ENCODE results near the gene HECTD4. TPM values are rescaled to one million over a fixed set of nuclear protein-coding genes. Genes with fewer than 3 reads are reported as not detected.
"Not testable (repeated sequence)": the region's sequence is repeated elsewhere in the genome, so short reads cannot be mapped to it uniquely, and the experiment has no call there.

The HECTD4 gene
- total RNA-seq, 1 donor from 2014 or later: 20.0 TPM

DNA sequence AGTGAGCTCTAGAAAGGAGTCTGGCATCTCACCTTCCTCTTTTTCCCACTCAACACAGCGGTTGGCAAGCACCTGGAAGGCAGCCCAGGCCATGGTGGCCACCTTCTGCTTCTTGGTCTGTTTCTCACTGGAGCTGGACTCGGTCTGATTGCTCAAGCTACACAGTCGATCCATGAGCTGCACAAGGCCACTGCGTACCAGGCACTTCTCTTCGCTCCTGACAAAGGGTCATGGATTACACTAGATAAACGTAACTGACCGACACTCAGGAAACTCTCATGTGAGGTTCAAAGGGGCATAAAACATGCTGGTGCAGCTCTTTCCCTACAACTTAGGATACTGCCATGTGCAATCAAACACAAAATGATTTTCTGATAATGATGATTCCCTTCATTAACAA, 143.2 kb downstream of the HECTD4 start:
- ATAC-seq (ENCODE audit: poor library complexity): no peak
- intact Hi-C loops (cut with DNase I): no loop called here
- DNase-seq: no peak

GRCh38 chr12:112238441-112238840, 143.8 kb downstream of the HECTD4 start:
- no peak for DNase-seq
- no peak for ATAC-seq (ENCODE audit: poor library complexity)
- intact Hi-C loops (cut with DNase I): no loop called here

DNA sequence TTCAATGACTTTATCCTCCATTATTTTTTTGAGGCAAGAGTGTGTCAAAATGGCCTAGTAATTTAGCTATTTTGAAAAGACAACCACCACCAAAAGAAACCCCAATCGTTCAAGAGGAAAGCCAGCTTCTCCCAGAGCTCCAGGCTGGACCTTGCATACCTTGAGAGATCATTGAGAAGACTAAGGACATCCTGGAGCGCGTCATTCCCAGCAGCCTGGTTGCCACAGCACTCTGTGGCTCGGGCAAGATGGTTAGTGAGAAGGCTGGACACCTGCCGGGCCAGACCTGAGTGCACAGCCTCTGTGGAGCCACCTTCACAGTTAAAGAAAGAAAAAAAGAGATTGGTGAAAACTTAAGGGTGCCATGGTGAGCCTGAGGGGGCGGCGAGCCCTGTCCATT, 145.4 kb downstream of the HECTD4 start:
- intact Hi-C loops (cut with DNase I): no loop called here
- ATAC-seq (ENCODE audit: poor library complexity): no peak
- no peak for DNase-seq

- ATAC-seq (ENCODE audit: poor library complexity) (no peak), DNase-seq (no peak)
- intact Hi-C loops (cut with DNase I): no loop called here
Measured at GRCh38 chr12:112236386-112236785, 145.8 kb downstream of the HECTD4 start.

DNA sequence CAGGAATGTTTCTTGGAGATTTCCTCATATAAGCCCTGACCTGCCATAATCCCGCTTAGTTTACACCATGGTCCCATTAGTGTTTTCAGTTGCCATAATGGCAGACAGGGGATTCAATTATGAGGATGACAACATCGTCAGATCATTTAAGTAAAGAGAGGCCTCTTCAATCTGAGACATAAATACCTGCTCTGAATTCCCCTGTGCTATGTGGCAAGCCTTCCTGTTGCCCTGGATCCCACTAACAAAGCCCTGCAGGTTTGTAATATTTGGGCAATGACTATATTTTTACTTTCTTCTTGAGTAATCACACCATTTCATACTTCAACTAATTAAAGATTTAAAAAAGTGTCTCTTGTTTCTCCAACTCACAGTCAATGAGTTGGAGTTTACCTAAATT, 147.9 kb downstream of the HECTD4 start:
- no peak for ATAC-seq (ENCODE audit: poor library complexity)
- intact Hi-C loops (cut with DNase I): no loop called here
- DNase-seq: no peak

GRCh38 chr12:112233242-112233641, 149.0 kb downstream of the HECTD4 start:
- intact Hi-C loops (cut with DNase I): no loop called here
- DNase-seq (no peak), ATAC-seq (ENCODE audit: poor library complexity) (no peak)

GRCh38 chr12:112230136-112230535, 152.1 kb downstream of the HECTD4 start:
- intact Hi-C loops (cut with DNase I): no loop called here
- no peak for ATAC-seq (ENCODE audit: poor library complexity)
- DNase-seq: no peak

DNA sequence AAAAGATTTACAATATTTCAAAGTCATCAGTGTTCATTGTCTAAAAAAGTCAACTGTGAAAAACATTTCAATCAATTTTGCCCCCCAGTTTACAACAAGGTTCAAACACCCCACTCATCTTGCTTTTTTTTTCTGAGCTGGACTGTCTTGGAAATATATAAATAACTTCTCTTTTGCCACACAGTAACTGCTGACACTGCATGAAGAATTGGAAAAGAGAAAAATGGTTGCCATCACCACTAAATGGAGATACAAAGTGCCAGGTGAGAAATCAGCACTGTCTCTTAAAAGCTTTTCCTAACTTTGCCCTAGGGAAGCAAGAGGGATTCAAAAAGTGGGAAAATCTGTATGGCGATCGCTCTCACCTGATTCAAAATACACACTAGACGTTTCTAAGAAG, 155.5 kb downstream of the HECTD4 start:
- DNase-seq: no peak
- ATAC-seq (ENCODE audit: poor library complexity): no peak
- intact Hi-C loops (cut with DNase I): no loop called here

GRCh38 chr12:112220628-112221027, 161.6 kb downstream of the HECTD4 start:
- ATAC-seq (ENCODE audit: poor library complexity); intact Hi-C loops (cut with DNase I); DNase-seq: not testable (repeated sequence)

DNA sequence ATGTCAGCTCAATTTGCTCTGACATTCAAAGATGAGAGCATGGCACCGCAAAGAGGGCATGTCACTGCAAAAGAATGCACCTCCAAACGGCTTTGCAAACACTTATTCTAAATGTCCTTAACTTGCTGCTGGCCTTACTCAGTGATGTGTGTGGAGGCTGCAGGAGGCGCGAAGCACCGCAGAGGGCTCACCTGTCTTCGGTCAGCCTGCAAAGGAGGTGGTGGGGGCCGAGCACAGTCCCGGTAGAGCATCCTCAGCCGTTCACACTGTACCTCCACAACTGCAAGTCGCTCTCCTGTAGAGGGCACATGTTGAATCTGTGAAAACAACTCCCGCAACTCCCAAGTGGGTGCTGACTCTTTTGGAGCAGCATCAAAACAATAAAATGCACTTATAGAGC, 163.0 kb downstream of the HECTD4 start:
- DNase-seq: no peak
- intact Hi-C loops (cut with DNase I): no loop called here
- ATAC-seq (ENCODE audit: poor library complexity): no peak

GRCh38 chr12:112218150-112218549, 164.1 kb downstream of the HECTD4 start:
- no peak for DNase-seq
- ATAC-seq (ENCODE audit: poor library complexity): no peak
- intact Hi-C loops (cut with DNase I): no loop called here

DNA sequence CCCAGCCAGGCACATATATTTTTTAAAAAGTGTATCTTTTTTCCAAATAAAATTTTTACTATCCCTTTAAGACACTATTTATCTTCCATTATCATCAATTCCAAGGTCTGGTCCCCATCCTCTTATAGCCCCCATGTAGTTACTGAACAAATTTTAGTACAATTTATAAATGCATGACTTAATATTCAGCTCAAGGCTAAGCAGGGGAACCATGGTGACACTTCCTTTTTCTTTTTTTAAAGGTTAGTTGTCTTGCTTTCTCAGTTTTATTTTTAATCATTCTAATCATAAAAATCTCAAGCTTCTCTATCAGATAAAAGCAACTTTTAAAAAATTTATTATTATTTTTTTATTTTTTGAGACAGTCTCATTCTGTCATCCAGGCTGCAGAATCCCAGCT, 164.6 kb downstream of the HECTD4 start:
- no peak for DNase-seq
- intact Hi-C loops (cut with DNase I): no loop called here
- no peak for ATAC-seq (ENCODE audit: poor library complexity)

GRCh38 chr12:112216223-112216622, 166.0 kb downstream of the HECTD4 start:
- intact Hi-C loops (cut with DNase I): no loop called here
- ATAC-seq (ENCODE audit: poor library complexity) (no peak), DNase-seq (no peak)

DNA sequence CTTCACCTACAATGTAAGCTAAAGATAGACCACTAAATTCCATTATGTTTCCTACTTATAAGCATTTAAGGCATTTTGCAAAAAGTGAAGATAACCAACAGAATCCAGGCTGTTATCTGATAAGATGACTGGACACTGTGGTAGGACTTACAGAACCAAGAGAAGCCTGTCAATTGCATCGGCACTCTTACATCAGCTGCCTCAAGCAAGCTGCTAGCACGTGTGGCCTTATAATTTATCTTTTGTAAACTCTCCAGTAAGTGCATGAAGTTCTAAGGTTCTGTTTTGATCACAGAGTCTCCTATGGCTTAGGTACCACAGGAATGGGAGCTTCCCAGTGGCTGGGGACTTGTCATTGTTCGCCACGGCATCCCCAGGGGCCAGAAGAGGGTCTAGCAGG, 168.2 kb downstream of the HECTD4 start:
- ATAC-seq (ENCODE audit: poor library complexity) (no peak), DNase-seq (no peak)
- intact Hi-C loops (cut with DNase I): no loop called here

GRCh38 chr12:112208301-112208910, 173.8 kb downstream of the HECTD4 start:
- intact Hi-C loops (cut with DNase I): no loop called here
- ATAC-seq (ENCODE audit: poor library complexity) (no peak), DNase-seq (no peak)

DNA sequence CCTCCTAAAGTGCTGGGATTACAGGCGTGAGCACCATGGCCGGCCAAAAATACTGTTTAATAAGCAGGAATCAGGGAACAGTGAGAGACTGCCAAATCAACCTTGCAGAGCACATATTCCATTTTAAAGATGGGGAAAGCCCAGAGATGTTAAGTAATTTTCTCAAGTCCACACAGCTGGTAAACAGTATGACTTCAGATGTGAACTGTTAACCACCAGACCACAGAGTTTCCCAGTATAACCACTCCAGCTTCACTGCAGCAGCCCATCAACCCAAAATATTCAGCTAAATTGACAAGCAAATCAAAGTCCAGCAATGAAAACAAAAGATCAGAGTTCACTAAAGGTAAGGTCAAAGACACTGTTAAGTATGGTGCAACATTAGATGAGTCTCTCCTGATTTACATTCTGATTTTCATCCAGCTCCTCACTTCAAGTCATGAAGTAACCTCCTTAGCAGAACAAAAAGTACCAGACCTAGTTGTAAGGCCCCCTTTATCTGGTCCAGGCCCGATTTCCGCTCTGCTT, 174.8 kb downstream of the HECTD4 start:
- ATAC-seq (ENCODE audit: poor library complexity) (no peak), DNase-seq (no peak)
- intact Hi-C loops (cut with DNase I): no loop called here

DNA sequence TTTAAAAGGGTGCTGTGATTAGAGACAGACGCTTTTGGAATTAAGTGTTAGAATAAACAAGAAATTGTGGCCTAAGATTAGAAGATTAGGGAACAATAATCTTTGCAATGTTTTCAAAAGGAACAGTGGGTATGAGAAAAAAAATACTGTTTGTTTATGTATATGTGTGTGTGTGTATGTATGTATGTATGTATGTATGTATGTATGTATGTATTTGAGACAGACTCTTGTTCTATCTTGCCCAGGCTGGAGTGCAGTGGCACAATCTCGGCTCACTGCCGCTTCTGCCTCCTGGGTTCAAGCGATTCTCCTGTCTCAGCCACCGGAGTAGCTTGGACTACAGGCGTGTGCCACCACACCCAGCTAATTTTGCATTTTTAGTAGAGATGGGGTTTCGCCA, 175.3 kb downstream of the HECTD4 start:
- intact Hi-C loops (cut with DNase I): no loop called here
- ATAC-seq (ENCODE audit: poor library complexity): no peak
- DNase-seq: no peak

DNA sequence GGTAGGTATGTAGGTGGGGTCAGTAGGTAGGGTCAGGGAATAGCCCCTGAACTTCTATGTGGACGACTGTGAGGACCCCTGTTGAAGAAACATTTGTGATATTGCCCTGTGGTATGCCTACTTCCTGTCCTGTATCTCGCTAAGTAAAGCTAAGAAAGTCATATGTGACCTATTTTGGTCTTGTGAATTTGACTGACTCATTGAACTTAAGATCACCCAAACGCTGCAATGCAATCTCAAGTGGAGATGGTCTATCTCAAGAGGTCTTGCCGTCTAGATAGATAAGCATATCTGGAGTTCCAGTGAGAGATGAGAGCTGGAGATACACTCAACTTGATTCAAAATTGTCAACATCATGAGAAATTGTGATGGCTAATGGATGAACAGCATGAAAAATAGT, 183.1 kb downstream of the HECTD4 start:
- no peak for DNase-seq
- ATAC-seq (ENCODE audit: poor library complexity): no peak
- intact Hi-C loops (cut with DNase I): loop anchor here (5.0 kb wide), 1 partner anchor 188 kb away; no protein-coding TSS in a partner anchor

- intact Hi-C loops (cut with DNase I): loop anchor here (5.0 kb wide), 1 partner anchor 189 kb away; no protein-coding TSS in a partner anchor
- ATAC-seq (ENCODE audit: poor library complexity) (peak; percentile 83), DNase-seq (no peak)
Measured at GRCh38 chr12:112198120-112198733, 184.0 kb downstream of the HECTD4 start.

DNA sequence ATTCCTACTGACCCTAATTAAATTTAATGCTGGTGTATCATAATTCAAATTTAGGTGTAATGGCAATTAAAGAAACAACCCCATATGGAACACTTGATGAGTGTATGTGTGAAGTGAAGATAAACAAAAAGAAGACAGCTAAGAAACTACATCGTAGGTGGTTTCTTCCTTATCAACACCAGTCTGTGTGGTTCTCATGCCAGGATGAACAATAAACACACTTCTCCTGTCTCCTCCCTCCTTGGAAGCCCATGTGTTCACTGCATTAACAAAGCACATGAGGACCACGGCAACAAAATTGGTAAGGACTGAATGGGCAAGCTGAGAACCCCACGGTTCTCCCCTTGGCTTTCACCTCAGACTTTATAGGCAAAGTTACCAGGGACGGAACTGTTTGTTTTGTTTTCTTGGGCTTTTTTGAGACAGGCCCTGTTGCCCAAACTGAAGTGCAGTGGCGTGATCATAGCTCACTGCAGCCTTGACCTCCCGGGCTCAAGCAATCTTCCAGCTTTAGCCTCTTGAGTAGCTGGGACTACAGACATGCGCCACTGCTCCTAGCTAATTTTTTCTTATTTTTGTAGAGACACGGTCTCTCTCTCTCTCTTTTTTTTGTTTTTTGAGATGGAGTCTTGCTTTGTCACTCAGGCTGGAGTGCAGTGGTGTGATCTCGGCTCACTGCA, 185.9 kb downstream of the HECTD4 start:
- no peak for DNase-seq
- no peak for ATAC-seq (ENCODE audit: poor library complexity)

More for the DNA sequence above, 185.9 kb downstream of the HECTD4 start:
- intact Hi-C loops (cut with DNase I): loop anchor here (5.0 kb wide), 1 partner anchor 191 kb away; no protein-coding TSS in a partner anchor

Measured in Right ventricle myocardium superior (tissue), 1 donor.